GM12801 (cell line): ENCODE results near the gene TANC1.

Source experiments
- CTCF ChIP-seq: IDR thresholded peaks from one replicate; pipeline ENCODE4 v1.5.1; 2011; ENCODE audit warnings: control low read depth; ENCODE audit not compliant: insufficient read length; ENCODE audit errors: extremely low read depth

Gene TANC1

DNA sequence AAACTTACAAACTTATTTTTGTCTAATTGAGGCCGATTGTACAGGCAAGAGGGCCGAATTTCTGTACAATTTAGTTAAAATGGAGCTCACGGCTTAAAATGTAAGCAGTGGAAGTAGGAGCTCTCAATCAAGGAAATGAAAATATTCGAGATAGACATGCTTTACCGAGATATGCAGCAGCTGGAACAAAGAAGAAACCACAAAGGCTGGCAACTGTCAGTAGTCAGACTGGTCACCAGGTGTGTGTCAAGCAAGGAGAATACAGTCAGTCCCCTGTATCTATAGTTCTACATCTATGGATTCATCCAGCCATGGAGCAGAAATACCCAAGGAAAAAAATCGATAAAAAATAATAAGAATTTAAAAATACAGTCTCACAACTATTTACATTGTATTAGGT, 195.5 kb downstream of the TANC1 start:
- TF ChIP-seq CTCF: no peak

GRCh38 chr2:159164457-159164911, 196.0 kb downstream of the TANC1 start:
- TF ChIP-seq CTCF: no peak

DNA sequence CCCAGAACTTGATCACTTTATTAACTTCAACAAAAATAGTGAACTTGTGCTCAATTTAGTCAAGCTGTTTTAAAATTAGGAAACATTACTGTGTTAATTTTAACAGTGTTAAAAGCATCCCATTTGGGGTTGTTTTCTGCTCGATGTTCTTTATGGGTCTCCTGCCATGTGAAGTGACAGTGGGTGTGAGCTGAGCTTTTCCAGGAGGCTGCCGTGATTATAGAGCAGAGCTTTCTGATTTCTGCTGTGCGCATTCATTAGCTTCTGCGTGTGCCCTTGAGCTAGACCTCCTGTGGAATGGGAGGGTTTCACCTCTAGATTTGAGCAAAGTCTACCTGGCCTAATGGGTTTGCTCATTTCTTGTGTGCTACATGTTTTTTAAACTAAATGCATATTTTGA, 196.6 kb downstream of the TANC1 start:
- TF ChIP-seq CTCF: no peak

DNA sequence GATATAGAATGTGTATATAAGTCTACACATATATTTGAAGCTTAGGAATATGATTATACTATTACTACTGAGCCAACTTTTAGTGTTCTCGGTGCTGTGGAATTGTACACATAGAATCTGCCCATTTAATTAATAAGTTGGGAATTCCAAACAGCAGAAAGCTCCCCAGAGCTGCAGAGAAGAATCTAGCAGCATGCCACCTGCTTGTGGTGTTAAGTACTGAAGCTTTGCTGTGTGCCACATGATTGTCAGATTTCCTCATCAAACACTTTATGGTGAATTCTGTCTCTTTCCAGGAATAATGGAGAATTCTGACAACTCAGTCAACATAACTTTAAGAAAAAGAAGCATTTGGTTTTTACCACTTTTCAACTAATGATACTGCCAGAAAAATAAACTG, 200.3 kb downstream of the TANC1 start:
- no peak for TF ChIP-seq CTCF

GRCh38 chr2:159169187-159169586, 200.7 kb downstream of the TANC1 start:
- no peak for TF ChIP-seq CTCF

- no peak for TF ChIP-seq CTCF
These were observed 204.0 kb downstream of the TANC1 start for GRCh38 chr2:159172403-159172802.

GRCh38 chr2:159174759-159175158, 206.3 kb downstream of the TANC1 start:
- TF ChIP-seq CTCF: no peak

- no peak for TF ChIP-seq CTCF
These were observed 206.7 kb downstream of the TANC1 start for GRCh38 chr2:159175182-159175581.
